Stimulated activated CD8-positive, alpha-beta memory T cell treated with anti-CD3 and anti-CD28 coated beads, Interleukin-4, amount 100 ng/mL, for 24 hours (primary cell): ENCODE data around the gene HEXD.
A peak's percentile ranks its signal among the peaks of the same experiment; 100 is the strongest.
"Not testable (repeated sequence)": the region's sequence is repeated elsewhere in the genome, so short reads cannot be mapped to it uniquely, and the experiment has no call there.

Experiments used
- DNase-seq: peaks from one replicate; pipeline ENCODE4 v3.0.0-alpha.2; 2020; ENCODE audit warnings: low read depth

HEXD gene

DNA sequence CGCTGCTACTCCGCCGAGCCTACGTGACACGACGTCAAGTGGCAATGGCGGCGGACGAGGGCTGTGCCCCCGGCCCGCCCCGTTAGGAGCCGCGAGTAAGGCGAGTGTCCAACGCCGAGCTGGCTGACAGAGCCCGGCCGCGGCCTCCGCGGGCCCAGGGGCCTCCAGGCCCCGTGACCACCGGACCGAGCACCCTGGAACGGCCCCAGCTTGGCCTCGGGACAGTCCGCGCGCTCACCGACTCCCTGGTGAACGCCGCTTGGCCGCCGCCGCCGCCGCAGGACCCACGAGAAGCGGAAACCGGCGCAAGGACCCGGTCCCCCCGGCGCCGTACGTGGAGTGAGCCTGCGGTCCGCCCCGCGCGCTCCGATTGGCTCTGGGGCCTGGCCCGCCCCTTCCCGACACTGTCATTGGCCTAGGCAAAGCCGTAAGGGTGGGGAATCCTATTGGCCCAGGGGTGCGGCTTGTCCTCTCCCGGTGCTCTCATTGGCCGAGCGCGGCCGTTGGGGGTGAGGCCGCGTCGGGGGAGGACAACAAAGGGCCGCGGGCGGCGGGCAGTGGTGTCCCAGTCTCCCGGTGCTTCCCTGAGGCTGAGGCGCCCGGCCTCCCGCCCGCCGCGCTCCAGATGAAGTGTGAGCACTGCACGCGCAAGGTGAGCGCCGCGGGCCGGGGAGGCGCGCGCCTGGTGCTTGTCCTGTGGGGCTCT lies 40.2 kb downstream of the HEXD start, which contains the start of gene NARF:
TSS of gene NARF (plus strand) at position 563 of the 706 bp plus-strand sequence. CDS start at position 626, 63 bp downstream.
- DNase-seq = peak; percentile 96

- no peak for DNase-seq
Measured at GRCh38 chr17:82458885-82459424, 40.8 kb downstream of the HEXD start.

GRCh38 chr17:82459936-82460335 lies 41.8 kb downstream of the HEXD start:
- DNase-seq = not testable (repeated sequence)

DNA sequence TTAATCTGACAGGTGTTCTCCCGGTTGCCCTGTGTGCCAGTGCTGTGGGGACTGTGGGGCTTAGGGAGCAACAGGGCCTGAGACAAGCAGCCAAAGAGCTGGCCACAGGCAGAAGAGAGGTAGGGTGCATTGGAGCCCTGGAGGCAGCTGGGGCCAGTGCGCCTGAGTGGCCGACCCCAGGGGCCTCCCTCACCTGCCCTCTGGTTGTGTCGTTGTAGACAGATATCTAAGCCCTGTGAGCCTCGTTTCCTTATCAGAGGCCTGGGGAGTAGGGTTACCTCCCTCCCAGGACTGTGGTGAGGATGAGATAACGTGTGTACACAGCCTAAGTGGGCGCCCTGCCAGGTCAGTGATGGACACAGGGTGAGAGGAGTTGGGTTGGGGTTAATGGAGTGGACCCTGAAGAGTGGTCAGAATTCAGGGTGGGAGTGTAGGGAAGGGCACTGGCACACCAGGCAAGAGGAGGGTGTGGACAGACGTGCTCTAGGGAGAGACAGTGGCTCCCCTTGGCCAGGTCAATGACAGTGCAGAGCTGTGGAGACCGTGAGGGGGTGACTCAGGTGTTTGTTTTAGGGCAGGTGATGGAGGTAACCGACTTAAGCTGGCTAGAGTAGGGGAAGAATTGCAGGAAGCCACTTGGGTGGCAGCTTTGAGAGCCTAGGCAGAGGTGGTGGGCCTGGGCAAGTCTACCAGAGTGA lies 43.8 kb downstream of the HEXD start:
- no peak for DNase-seq

DNA sequence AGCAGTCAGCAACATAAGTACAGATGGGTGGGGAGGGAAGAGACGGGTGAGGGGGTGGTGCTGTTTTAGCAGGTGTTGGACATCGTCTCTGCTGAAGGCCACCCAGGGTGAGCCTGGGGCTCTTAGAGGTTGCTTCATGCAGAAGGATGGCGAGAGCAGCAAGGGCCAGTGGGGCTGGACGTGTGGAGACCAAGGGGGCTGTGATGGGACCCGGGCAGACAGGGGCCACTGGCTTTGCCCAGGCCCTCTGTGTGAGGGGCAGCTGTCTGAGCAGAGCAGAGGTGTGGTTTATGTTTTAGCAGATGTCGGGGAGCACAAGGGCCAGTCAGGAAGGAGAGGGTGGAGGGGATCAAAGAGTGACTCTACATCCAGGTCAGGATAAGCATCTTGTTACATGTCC lies 45.2 kb downstream of the HEXD start:
- no peak for DNase-seq

DNA sequence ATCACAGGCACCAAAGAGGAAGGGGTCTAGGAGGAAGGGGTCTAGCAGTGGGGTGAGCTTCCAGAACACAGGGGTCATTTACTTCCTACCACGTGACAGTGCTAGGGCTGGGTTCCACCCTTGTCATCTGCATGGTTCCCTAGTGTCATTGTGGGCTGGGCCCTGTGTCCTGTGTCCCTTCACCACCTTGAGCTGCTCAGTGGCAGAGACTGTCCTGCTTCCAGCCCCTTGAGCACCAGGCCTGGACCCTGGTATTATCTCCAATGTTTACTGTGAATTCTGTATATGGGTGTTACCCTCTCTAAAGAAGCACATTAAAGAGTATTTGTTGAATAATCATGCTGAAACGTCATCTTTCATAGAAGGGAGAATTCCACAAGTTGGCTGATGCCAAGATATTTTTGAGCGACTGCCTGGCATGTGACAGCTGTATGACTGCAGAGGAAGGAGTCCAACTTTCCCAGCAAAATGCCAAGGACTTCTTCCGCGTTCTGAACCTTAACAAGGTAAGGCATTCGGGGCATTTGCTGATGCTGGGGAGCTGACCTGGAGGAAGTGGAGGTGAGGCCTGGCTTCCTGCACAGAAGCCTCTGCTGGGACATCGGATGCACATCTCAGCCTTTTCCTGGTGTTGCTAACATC lies 45.9 kb downstream of the HEXD start:
- no peak for DNase-seq

DNA sequence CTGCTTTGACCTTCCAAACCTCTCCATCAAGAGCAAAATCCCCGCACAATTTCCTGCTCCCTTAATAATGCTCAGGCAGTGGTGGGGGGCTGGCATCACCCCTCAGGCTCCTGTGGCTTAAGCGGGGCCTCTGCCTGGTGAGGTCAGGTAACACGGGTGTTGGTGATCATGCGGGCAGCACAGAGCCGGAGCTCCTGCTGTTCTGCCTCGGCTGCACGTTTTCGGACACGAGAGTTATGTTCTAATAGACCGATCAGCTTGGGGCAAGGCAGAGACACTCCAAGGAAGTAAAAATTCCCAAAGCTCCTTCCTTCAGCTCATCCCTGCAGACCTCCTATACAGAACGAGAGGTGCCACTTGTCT lies 46.4 kb downstream of the HEXD start:
- no peak for DNase-seq

- DNase-seq = no peak
Measured at GRCh38 chr17:82465023-82465603, 47.0 kb downstream of the HEXD start.

DNA sequence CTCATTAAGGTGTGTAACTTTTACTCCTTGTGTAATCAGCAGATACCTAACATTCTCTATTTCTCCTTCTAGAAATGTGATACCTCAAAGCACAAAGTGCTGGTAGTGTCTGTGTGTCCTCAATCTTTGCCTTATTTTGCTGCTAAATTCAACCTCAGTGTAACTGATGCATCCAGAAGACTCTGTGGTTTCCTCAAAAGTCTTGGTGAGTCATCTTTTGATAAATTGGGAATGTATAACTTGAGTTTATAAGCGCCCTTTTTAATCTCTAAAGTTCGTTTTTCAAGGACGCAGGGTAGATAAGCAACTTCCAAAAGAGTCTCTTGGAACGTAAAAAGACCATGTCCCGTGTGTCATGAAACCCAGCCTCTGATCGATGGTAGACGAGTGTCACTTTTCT lies 50.5 kb downstream of the HEXD start:
- DNase-seq = no peak

GRCh38 chr17:82470065-82470464 lies 51.9 kb downstream of the HEXD start:
- no peak for DNase-seq

DNA sequence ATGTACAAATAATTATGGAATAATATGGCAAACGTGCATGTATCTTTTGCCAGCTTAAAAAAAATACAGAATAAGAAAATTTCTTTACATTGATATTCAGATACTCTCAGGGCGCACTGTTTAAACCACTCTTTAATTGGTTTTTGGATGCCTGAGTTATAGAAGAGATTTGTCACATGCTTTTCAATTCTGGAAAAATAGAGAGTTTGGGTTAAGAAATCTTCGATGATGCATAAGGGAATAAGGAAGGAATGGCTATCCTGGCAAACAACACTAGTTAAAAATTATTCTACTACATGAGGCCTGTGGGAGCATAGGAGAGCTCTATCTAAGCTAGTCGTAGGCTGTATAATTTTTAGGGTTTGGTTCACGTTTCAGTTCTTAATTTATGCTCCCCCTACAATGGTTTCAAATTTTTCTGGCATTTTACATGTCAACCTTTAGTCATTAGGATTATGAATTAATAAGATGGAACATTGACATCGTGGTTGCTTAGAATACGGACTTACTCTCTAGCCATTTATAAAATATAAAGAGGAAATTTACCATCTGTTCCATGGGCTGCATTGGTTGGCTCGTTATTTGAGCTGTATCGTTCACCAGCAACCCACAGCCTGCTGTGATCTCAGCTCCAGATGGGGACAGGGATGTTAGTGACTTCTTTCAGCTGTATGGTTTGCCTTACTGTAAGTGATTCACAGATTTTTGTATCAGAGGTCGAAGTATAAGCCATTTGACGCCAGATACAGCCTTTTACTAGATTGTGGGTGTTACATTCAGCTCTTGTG lies 56.3 kb downstream of the HEXD start:
- DNase-seq = no peak

DNA sequence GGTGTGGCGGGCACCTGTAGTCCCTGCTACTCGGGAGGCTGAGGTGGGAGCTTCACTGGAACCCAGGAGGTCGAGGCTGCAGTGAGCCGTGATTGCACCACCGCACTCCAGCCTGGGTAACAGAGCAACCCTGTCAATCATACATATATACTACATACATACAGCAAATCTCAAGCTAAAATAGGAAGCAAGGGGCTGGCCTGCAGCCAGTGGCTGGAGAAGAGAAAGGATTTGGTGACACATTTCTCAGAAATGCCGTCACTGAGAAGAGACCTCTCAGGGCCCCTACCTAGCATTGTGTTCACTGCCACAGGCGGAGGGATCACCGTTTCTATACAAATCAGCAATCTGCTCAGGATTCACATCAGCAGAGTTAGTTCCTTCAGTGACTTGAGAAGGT lies 57.3 kb downstream of the HEXD start:
- DNase-seq = no peak

DNA sequence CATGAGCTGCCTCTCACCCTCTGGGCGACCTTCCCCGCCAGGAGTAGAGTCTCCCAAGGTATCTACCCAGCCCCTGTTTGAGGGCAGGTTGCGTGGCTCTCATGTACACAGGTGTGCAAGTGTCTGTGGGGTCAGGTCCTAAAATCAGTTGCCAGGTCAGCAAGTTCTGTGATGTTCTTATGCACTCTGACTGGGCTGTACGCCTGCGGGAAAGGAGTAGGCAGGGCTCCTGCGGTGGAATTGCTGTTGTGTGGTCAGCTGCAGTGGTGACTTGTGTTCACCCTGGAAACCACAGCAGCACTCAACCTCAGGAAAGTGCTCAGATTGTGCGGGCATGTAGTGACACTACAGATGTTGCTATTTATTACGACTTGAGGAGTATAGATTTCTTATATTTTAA lies 59.8 kb downstream of the HEXD start:
- DNase-seq = no peak

DNA sequence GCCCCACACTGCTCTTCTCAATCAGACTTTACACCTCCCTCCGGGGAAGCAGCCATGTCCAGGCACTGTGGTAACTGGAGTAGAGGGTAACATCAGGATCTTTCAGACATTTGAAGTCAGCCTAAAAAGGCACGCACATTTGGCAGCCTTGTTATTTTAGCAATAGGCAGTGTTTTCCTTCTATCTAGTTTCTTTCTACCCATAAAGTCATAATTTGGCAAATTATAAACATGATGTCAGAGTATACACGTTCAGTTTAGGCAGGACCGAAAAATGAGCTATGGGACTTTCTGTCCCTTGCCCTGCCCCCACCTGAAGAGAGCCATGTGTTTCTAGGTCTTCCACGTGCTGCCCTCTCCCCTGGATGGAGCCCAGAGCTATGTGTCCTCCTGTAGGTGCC lies 61.5 kb downstream of the HEXD start:
- no peak for DNase-seq

GRCh38 chr17:82480318-82480717 lies 62.2 kb downstream of the HEXD start:
- no peak for DNase-seq

DNA sequence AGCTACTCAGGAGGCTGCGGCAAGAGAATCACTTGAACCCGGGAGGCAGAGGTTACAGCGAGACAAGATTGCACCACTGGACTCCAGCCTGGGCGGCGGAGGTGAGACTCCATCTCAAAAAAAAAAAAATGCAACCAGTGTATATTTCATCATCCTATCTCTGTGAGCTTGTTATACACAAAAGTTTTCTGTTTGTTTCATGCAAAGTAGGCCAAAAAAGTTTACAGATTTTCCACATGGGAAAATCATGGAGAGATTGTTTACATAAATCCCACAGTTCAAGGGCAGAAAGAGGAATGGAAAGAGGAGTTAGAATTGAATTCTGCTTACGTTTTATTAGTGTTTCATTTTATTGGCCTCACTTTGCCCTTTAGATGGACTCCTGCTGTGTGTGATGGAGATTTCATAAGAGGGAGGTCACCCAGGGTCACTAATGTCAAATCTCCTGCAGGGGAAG lies 65.1 kb downstream of the HEXD start:
- DNase-seq = no peak

- DNase-seq = no peak
Measured at GRCh38 chr17:82483836-82484235, 65.7 kb downstream of the HEXD start.

- no peak for DNase-seq
Measured at GRCh38 chr17:82486231-82487094, 68.3 kb downstream of the HEXD start.

DNA sequence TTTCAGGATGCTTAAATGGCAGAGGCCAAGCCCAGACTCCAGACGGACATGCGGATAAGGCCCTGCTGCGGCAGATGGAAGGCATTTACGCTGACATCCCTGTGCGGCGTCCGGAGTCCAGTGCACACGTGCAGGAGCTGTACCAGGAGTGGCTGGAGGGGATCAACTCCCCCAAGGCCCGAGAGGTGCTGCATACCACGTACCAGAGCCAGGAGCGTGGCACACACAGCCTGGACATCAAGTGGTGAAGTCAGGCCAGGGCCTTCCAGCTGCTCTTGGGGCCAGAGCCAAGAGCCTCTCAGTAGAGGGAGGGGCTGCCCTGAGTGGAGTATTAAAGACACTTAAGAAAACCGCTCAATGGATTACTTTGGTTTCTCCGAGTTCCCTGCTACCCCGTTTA lies 69.8 kb downstream of the HEXD start:
- DNase-seq = no peak

- no peak for DNase-seq
Measured at GRCh38 chr17:82489117-82489516, 71.0 kb downstream of the HEXD start.
